Sigmoid colon (tissue), 4 donors: ENCODE measurements around the gene HDAC11.

Source experiments
- EP300 ChIP-seq, 4 donors: sonication (generic); formaldehyde crosslinking; IDR thresholded peaks; one replicate each; pipeline ENCODE4 v1.6.1; 2017; ENCODE audit warnings: antibody characterized with exemption in 4 of 4
- POLR2A ChIP-seq, 2 donors: fragments of 450-650 bp; IDR thresholded peaks; one replicate each; pipeline ENCODE4 v1.6.1; 2016; ENCODE audit warnings: antibody characterized with exemption in 2 of 2, mild to moderate bottlenecking in 2 of 2, moderate library complexity in 2 of 2
- POLR2AphosphoS5 ChIP-seq, 4 donors: sonication (generic); formaldehyde crosslinking; IDR thresholded peaks; one replicate each; pipeline ENCODE4 v1.6.1; 2017; ENCODE audit warnings: antibody characterized with exemption in 4 of 4
- TF ChIP-seq, protein P1 (sequence below), 4 experiments: fragments of 450-650 bp in 3 of 4; fragments of 200-600 bp in 1 of 4; IDR thresholded peaks; one replicate each; pipeline ENCODE4 v1.5.1; 2016 to 2019; ENCODE audit warnings: antibody characterized with exemption in 4 of 4, mild to moderate bottlenecking in 3 of 4, moderate library complexity in 2 of 4

DNA sequence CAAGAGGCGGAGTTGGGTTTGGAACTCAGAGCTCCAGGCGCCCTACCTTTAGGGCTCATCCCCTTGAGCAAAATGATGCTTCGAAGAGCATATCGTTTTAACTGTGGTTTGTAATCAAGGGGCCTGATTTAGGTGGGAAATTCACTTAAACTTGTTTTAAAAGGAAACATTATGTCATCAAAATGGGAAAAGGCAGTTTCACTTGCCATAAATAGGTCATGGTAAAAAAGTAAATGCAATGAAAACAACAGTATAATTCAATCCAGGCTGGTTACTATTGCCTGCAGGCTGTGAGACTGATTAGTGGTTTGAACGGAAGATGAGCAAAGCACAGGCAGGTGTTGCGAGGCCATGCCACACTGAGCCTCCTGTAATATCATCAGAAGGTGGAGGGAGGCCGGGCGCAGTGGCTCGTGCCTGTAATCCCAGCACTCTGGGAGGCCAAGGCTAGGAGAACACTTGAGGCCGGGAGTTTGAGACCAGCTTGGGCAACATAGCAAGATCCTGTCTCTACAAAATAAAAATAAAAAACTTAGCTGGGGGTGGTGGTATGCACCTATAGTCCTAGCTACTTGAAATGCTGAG, 2.1 kb downstream of the HDAC11 start:
- TF ChIP-seq, protein P1, sequence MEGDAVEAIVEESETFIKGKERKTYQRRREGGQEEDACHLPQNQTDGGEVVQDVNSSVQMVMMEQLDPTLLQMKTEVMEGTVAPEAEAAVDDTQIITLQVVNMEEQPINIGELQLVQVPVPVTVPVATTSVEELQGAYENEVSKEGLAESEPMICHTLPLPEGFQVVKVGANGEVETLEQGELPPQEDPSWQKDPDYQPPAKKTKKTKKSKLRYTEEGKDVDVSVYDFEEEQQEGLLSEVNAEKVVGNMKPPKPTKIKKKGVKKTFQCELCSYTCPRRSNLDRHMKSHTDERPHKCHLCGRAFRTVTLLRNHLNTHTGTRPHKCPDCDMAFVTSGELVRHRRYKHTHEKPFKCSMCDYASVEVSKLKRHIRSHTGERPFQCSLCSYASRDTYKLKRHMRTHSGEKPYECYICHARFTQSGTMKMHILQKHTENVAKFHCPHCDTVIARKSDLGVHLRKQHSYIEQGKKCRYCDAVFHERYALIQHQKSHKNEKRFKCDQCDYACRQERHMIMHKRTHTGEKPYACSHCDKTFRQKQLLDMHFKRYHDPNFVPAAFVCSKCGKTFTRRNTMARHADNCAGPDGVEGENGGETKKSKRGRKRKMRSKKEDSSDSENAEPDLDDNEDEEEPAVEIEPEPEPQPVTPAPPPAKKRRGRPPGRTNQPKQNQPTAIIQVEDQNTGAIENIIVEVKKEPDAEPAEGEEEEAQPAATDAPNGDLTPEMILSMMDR (IDR thresholded peaks at IDR 0.05): no peak
- no peak for TF ChIP-seq POLR2AphosphoS5 (IDR thresholded peaks at IDR 0.05)
- TF ChIP-seq POLR2A (IDR thresholded peaks at IDR 0.05): no peak
- no peak for TF ChIP-seq EP300 (IDR thresholded peaks at IDR 0.05)
